ENCODE results near the gene KLF1.

DNA sequence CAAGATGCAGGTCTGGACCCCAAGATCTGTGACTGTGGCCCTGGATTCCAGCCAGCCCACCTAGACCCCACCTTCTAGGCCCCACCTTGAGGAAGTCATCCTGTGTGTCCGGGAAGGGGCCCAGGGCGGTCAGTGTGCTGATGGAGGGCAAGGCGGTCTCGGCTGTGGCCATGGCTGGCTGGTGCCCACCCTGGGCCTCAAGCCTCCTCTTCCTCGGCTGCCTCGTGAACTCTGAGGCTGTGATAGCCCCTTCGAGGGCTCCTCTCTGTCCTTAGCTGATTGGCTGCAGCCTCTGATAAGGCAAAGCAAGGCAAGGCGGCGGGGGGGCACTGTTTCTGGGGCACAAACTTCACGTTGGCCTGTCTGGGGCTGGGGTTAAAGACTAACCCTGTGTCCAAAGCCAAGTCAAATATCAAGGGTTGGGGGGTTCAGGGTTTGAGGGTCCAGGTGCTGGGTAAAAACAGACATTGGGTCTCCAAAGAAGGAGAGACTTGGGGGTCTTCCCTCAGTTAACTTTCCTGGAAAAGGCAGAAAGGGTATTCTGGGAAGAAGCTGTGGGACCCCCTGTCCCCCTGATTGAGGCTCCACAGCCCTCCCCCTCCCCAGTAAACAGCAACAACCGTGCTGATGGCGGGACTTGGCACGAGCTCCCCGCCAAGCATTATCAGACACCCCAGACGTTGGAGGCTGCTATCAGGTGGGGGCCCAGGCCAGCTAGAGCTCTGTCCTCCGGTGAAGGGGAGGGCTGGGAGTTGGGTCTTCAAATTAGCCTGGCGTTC, at the start of gene KLF1:
- TF ChIP-seq, protein P1, sequence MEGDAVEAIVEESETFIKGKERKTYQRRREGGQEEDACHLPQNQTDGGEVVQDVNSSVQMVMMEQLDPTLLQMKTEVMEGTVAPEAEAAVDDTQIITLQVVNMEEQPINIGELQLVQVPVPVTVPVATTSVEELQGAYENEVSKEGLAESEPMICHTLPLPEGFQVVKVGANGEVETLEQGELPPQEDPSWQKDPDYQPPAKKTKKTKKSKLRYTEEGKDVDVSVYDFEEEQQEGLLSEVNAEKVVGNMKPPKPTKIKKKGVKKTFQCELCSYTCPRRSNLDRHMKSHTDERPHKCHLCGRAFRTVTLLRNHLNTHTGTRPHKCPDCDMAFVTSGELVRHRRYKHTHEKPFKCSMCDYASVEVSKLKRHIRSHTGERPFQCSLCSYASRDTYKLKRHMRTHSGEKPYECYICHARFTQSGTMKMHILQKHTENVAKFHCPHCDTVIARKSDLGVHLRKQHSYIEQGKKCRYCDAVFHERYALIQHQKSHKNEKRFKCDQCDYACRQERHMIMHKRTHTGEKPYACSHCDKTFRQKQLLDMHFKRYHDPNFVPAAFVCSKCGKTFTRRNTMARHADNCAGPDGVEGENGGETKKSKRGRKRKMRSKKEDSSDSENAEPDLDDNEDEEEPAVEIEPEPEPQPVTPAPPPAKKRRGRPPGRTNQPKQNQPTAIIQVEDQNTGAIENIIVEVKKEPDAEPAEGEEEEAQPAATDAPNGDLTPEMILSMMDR (IDR thresholded peaks at IDR 0.05): no peak
- no peak for TF ChIP-seq POLR2A (IDR thresholded peaks at IDR 0.05)
